Activated T-helper 1 cell treated with anti-CD3 and anti-CD28 coated beads, Interleukin-12 subunit alpha, Interleukin-12 subunit beta, Interleukin-2, Interleukin-4 antibody, amounts not matched to agents 30 ng/mL and 10 ng/mL and 1 ng/mL, durations not matched to agents 14 hours and 24 hours and 36 hours (primary cell): ENCODE data around the gene LUZP2. TPM values are rescaled to one million over a fixed set of nuclear protein-coding genes. Genes with fewer than 3 reads are reported as not detected.

Source experiments
- DNase-seq: peaks from one replicate; pipeline ENCODE4 v3.0.0; 2021; ENCODE audit warnings: low spot score
- H3K27ac Mint-ChIP-seq: one replicate; pipeline ENCODE4 v1.8.0; 2021; ENCODE audit warnings: mild to moderate bottlenecking, mixed read lengths
- H3K27me3 Mint-ChIP-seq: one replicate; pipeline ENCODE4 v1.8.0; 2022; ENCODE audit warnings: mild to moderate bottlenecking, moderate library complexity, mixed read lengths; ENCODE audit not compliant: insufficient read depth
- H3K36me3 Mint-ChIP-seq: one replicate; pipeline ENCODE4 v1.8.0; 2021; ENCODE audit warnings: low read depth, mixed read lengths
- H3K4me1 Mint-ChIP-seq: one replicate; pipeline ENCODE4 v1.8.0; 2021; ENCODE audit warnings: low read depth, mixed read lengths
- H3K4me3 Mint-ChIP-seq: one replicate; pipeline ENCODE4 v1.8.0; 2021; ENCODE audit warnings: mild to moderate bottlenecking, moderate library complexity, mixed read lengths
- H3K9me3 Mint-ChIP-seq: one replicate; pipeline ENCODE4 v1.8.0; 2021; ENCODE audit warnings: mixed read lengths
- intact Hi-C: fragments of 100-400 bp; cut with micrococcal nuclease; formaldehyde crosslinking; loops from one replicate; pipeline ENCODE4 v1.15.1; 2024
- total RNA-seq: library from RNA; stranded (reverse); gene quantifications from 2 replicates; pipeline ENCODE4 v1.2.3, GENCODE V29; 2022

Gene LUZP2
- total RNA-seq, 1 donor from 2014 or later, result not detected

GRCh38 chr11:24514219-24514594 is 17.4 kb downstream of the LUZP2 start:
- H3K9me3 Mint-ChIP-seq, result no peaks in the 10 kb centered on the region
- no peak overlapping the region for H3K27ac Mint-ChIP-seq
- no peak overlapping the region for H3K4me3 Mint-ChIP-seq
- intact Hi-C loops, result no loop called here
- H3K4me1 Mint-ChIP-seq, result no peaks in the 10 kb centered on the region
- no peak for DNase-seq
- no peaks in the 10 kb centered on the region for H3K36me3 Mint-ChIP-seq
- no peaks in the 10 kb centered on the region for H3K27me3 Mint-ChIP-seq

- Mint-ChIP-seq H3K4me1 (no peaks in the 10 kb centered on the region), H3K36me3 (no peaks in the 10 kb centered on the region), H3K9me3 (no peaks in the 10 kb centered on the region), H3K27me3 (no peaks in the 10 kb centered on the region), H3K4me3 (no peak overlapping the region), H3K27ac (no peak overlapping the region)
- intact Hi-C loops, result no loop called here
- DNase-seq, result no peak
Observed at GRCh38 chr11:24515632-24516031, 18.8 kb downstream of the LUZP2 start.

- no peak overlapping the region for H3K27ac Mint-ChIP-seq
- H3K36me3 Mint-ChIP-seq, result no peaks in the 10 kb centered on the region
Observed at GRCh38 chr11:24516638-24517037, 19.8 kb downstream of the LUZP2 start.

GRCh38 chr11:24521601-24522000 is 24.7 kb downstream of the LUZP2 start:
- Mint-ChIP-seq H3K4me1 (no peaks in the 10 kb centered on the region), H3K9me3 (no peaks in the 10 kb centered on the region), H3K27ac (no peak overlapping the region), H3K36me3 (no peaks in the 10 kb centered on the region), H3K4me3 (no peak overlapping the region), H3K27me3 (no peaks in the 10 kb centered on the region)
- DNase-seq, result no peak
- intact Hi-C loops, result no loop called here

More at GRCh38 chr11:24516638-24517037, 19.8 kb downstream of the LUZP2 start:
- DNase-seq, result no peak
- H3K9me3 Mint-ChIP-seq, result no peaks in the 10 kb centered on the region
- H3K4me3 Mint-ChIP-seq, result no peak overlapping the region
- intact Hi-C loops, result no loop called here
- H3K4me1 Mint-ChIP-seq, result no peaks in the 10 kb centered on the region
- H3K27me3 Mint-ChIP-seq, result no peaks in the 10 kb centered on the region

- H3K27me3 Mint-ChIP-seq, result no peaks in the 10 kb centered on the region
- DNase-seq, result no peak
- no peaks in the 10 kb centered on the region for H3K4me1 Mint-ChIP-seq
- H3K36me3 Mint-ChIP-seq, result no peaks in the 10 kb centered on the region
- no peaks in the 10 kb centered on the region for H3K9me3 Mint-ChIP-seq
- no peak overlapping the region for H3K27ac Mint-ChIP-seq
- intact Hi-C loops, result no loop called here
- no peak overlapping the region for H3K4me3 Mint-ChIP-seq
Observed at GRCh38 chr11:24524156-24524555, 27.3 kb downstream of the LUZP2 start.

GRCh38 chr11:24531528-24531927 is 34.7 kb downstream of the LUZP2 start:
- intact Hi-C loops, result no loop called here

GRCh38 chr11:24543771-24544170 is 46.9 kb downstream of the LUZP2 start:
- Mint-ChIP-seq H3K4me3 (no peak overlapping the region), H3K36me3 (no peaks in the 10 kb centered on the region), H3K27ac (no peak overlapping the region), H3K4me1 (no peaks in the 10 kb centered on the region), H3K27me3 (no peaks in the 10 kb centered on the region), H3K9me3 (peaks cover 15% of the 10 kb centered on the region)
- intact Hi-C loops, result no loop called here
- no peak for DNase-seq

More at GRCh38 chr11:24531528-24531927, 34.7 kb downstream of the LUZP2 start:
- Mint-ChIP-seq H3K9me3 (peaks cover 3% of the 10 kb centered on the region), H3K27me3 (no peaks in the 10 kb centered on the region), H3K4me3 (no peak overlapping the region), H3K4me1 (no peaks in the 10 kb centered on the region), H3K27ac (no peak overlapping the region), H3K36me3 (no peaks in the 10 kb centered on the region)
- no peak for DNase-seq

- no peak for DNase-seq
- intact Hi-C loops, result no loop called here
- Mint-ChIP-seq H3K4me3 (no peak overlapping the region), H3K36me3 (no peaks in the 10 kb centered on the region), H3K27me3 (no peaks in the 10 kb centered on the region), H3K9me3 (no peaks in the 10 kb centered on the region), H3K4me1 (no peaks in the 10 kb centered on the region), H3K27ac (no peak overlapping the region)
Observed at GRCh38 chr11:24556693-24557092, 59.8 kb downstream of the LUZP2 start.

GRCh38 chr11:24559315-24559714 is 62.5 kb downstream of the LUZP2 start:
- no peak for DNase-seq
- intact Hi-C loops, result no loop called here
- H3K4me1 Mint-ChIP-seq, result no peaks in the 10 kb centered on the region
- no peak overlapping the region for H3K27ac Mint-ChIP-seq
- H3K36me3 Mint-ChIP-seq, result no peaks in the 10 kb centered on the region
- H3K4me3 Mint-ChIP-seq, result no peak overlapping the region
- H3K27me3 Mint-ChIP-seq, result no peaks in the 10 kb centered on the region
- no peaks in the 10 kb centered on the region for H3K9me3 Mint-ChIP-seq

- Mint-ChIP-seq H3K9me3 (no peaks in the 10 kb centered on the region), H3K36me3 (no peaks in the 10 kb centered on the region), H3K27ac (no peak overlapping the region), H3K4me3 (no peak overlapping the region), H3K27me3 (no peaks in the 10 kb centered on the region), H3K4me1 (no peaks in the 10 kb centered on the region)
- DNase-seq, result no peak
- intact Hi-C loops, result no loop called here
Observed at GRCh38 chr11:24560324-24560723, 63.5 kb downstream of the LUZP2 start.

- no peak for DNase-seq
- Mint-ChIP-seq H3K27me3 (no peaks in the 10 kb centered on the region), H3K36me3 (no peaks in the 10 kb centered on the region), H3K4me3 (no peak overlapping the region), H3K27ac (no peak overlapping the region), H3K4me1 (no peaks in the 10 kb centered on the region), H3K9me3 (no peaks in the 10 kb centered on the region)
- intact Hi-C loops, result no loop called here
Observed at GRCh38 chr11:24567380-24567779, 70.5 kb downstream of the LUZP2 start.

GRCh38 chr11:24572376-24572775 is 75.5 kb downstream of the LUZP2 start:
- H3K27ac Mint-ChIP-seq, result no peak overlapping the region
- no peaks in the 10 kb centered on the region for H3K4me1 Mint-ChIP-seq
- H3K36me3 Mint-ChIP-seq, result no peaks in the 10 kb centered on the region
- intact Hi-C loops, result no loop called here
- no peaks in the 10 kb centered on the region for H3K9me3 Mint-ChIP-seq
- no peaks in the 10 kb centered on the region for H3K27me3 Mint-ChIP-seq
- DNase-seq, result no peak
- H3K4me3 Mint-ChIP-seq, result no peak overlapping the region

GRCh38 chr11:24574461-24574860 is 77.6 kb downstream of the LUZP2 start:
- no peak for DNase-seq
- Mint-ChIP-seq H3K27me3 (no peaks in the 10 kb centered on the region), H3K4me1 (no peaks in the 10 kb centered on the region), H3K36me3 (no peaks in the 10 kb centered on the region), H3K4me3 (no peak overlapping the region), H3K9me3 (no peaks in the 10 kb centered on the region), H3K27ac (no peak overlapping the region)
- intact Hi-C loops, result no loop called here

- H3K27ac Mint-ChIP-seq, result no peak overlapping the region
- intact Hi-C loops, result no loop called here
Observed at GRCh38 chr11:24575392-24575791, 78.5 kb downstream of the LUZP2 start.

More at GRCh38 chr11:24575392-24575791, 78.5 kb downstream of the LUZP2 start:
- Mint-ChIP-seq H3K9me3 (no peaks in the 10 kb centered on the region), H3K36me3 (no peaks in the 10 kb centered on the region), H3K4me1 (no peaks in the 10 kb centered on the region), H3K4me3 (no peak overlapping the region), H3K27me3 (no peaks in the 10 kb centered on the region)
- DNase-seq, result no peak
